Right ventricle myocardium inferior (tissue), 1 donor: ENCODE data around the gene TMF1. TPM values are rescaled to one million over a fixed set of nuclear protein-coding genes. Genes with fewer than 3 reads are reported as not detected.
A peak's percentile ranks its signal among the peaks of the same experiment; 100 is the strongest.

Experiments used
- ATAC-seq: fragments of 200-7000 bp; cut with Tn5 transposase; one replicate; pipeline ENCODE4 v1.9.1; 2020; ENCODE audit warnings: mild to moderate bottlenecking, moderate library complexity
- DNase-seq: peaks from one replicate; pipeline ENCODE4 v3.0.0; 2021; ENCODE audit errors: missing footprints
- intact Hi-C: fragments of 100-400 bp; cut with DNase I; formaldehyde crosslinking; loops from one replicate; pipeline ENCODE4 v1.11.0; 2022
- long read RNA-seq: library from polyadenylated mRNA; unstranded; transcript quantifications from one replicate; pipeline ENCODE4 v2.0.0, GENCODE V29; 2021
- total RNA-seq: library from RNA; stranded (reverse); fragmentation: NEBNext Ultra II Directional; extraction: Animal tissue kit (Norgen Biotek cat#: 25700); gene quantifications from one replicate; pipeline ENCODE4 v1.2.1, GENCODE V29; 2021
- donor health status: DM: no; HTN: yes; CAD: no; lungs with severe emphysema.

The TMF1 gene
- 19.2 TPM for total RNA-seq
- long read RNA-seq, full-length matches to known transcripts, result 3 of 7 reads
- long read RNA-seq, partial matches to known transcripts, result 4 of 7 reads
- long read RNA-seq, other reads (novel, unspliced or antisense), result 0 of 7 reads

GRCh38 chr3:69051756-69052471 lies at the start of gene TMF1:
TSS of gene TMF1 (minus strand) at chr3:69052333. CDS start at chr3:69052086, 247 bp downstream.
- peak; percentile 98 for ATAC-seq
- peak; percentile 99 for DNase-seq
- intact Hi-C loops, result loop anchor here (2.0 to 5.0 kb wide), 2 partner anchors 27 to 40 kb away; partner anchors contain the start of gene EOGT

GRCh38 chr3:69099576-69099975 lies 47.4 kb upstream of the TMF1 start:
- ATAC-seq (peak; percentile 35), DNase-seq (no peak)
- intact Hi-C loops, result no loop called here

GRCh38 chr3:69097407-69098086 lies 45.4 kb upstream of the TMF1 start:
- DNase-seq, result no peak
- no peak for ATAC-seq
- intact Hi-C loops, result no loop called here

GRCh38 chr3:69096299-69096698 lies 44.2 kb upstream of the TMF1 start:
- intact Hi-C loops, result no loop called here
- ATAC-seq (no peak), DNase-seq (no peak)

GRCh38 chr3:69095636-69096035 lies 43.5 kb upstream of the TMF1 start:
- intact Hi-C loops, result no loop called here
- ATAC-seq (no peak), DNase-seq (no peak)

- ATAC-seq (peak; percentile 7), DNase-seq (no peak)
- intact Hi-C loops, result no loop called here
Observed at GRCh38 chr3:69094467-69095205, 42.5 kb upstream of the TMF1 start.

- intact Hi-C loops, result no loop called here
- ATAC-seq (no peak), DNase-seq (no peak)
Observed at GRCh38 chr3:69092030-69092516, 39.9 kb upstream of the TMF1 start.

GRCh38 chr3:69091389-69092029 lies 39.4 kb upstream of the TMF1 start:
- ATAC-seq, result no peak
- DNase-seq, result no peak
- intact Hi-C loops, result no loop called here

GRCh38 chr3:69090021-69090420 lies 37.9 kb upstream of the TMF1 start:
- intact Hi-C loops, result no loop called here
- DNase-seq, result no peak
- no peak for ATAC-seq

GRCh38 chr3:69088063-69088462 lies 35.9 kb upstream of the TMF1 start:
- DNase-seq (no peak), ATAC-seq (no peak)
- intact Hi-C loops, result no loop called here

GRCh38 chr3:69087030-69087791 lies 35.1 kb upstream of the TMF1 start:
- intact Hi-C loops, result no loop called here
- no peak for ATAC-seq
- no peak for DNase-seq

GRCh38 chr3:69085833-69086722 lies 33.9 kb upstream of the TMF1 start:
- peak; percentile 75 for ATAC-seq
- intact Hi-C loops, result loop anchor here (1.0 kb wide), 1 partner anchor 31 kb away; no protein-coding TSS in a partner anchor
- DNase-seq, result peak; percentile 90

GRCh38 chr3:69085168-69085832 lies 33.2 kb upstream of the TMF1 start:
- ATAC-seq, result peak; percentile 46
- DNase-seq, result no peak
- intact Hi-C loops, result no loop called here

- intact Hi-C loops, result no loop called here
- ATAC-seq (peak; percentile 72), DNase-seq (peak; percentile 97)
Observed at GRCh38 chr3:69084326-69085167, 32.4 kb upstream of the TMF1 start, which contains the start of gene ARL6IP5. TSS of gene ARL6IP5 (plus strand) at chr3:69084937. CDS start at chr3:69085048, 111 bp downstream.

- no peak for ATAC-seq
- no peak for DNase-seq
- intact Hi-C loops, result no loop called here
Observed at GRCh38 chr3:69082805-69083204, 30.7 kb upstream of the TMF1 start.

GRCh38 chr3:69082361-69082760 lies 30.2 kb upstream of the TMF1 start:
- DNase-seq (no peak), ATAC-seq (no peak)
- intact Hi-C loops, result no loop called here
